Ammon's horn (tissue), 1 donor: Measurements from ENCODE around the gene IER2.

Experiments used
- DNase-seq: peaks from one replicate; pipeline ENCODE4 v3.0.0-alpha.2; 2016; ENCODE audit warnings: low spot score

The IER2 gene

GRCh38 chr19:13150187-13150930 is at the start of gene IER2, which contains the start of gene STX10:
IER2 (plus strand) TSS chr19:13150411; CDS start chr19:13153187, 2,776 bp downstream.
STX10 (minus strand) TSS chr19:13150375; CDS start chr19:13150173, 202 bp downstream.
- peak; percentile 97 for DNase-seq

DNA sequence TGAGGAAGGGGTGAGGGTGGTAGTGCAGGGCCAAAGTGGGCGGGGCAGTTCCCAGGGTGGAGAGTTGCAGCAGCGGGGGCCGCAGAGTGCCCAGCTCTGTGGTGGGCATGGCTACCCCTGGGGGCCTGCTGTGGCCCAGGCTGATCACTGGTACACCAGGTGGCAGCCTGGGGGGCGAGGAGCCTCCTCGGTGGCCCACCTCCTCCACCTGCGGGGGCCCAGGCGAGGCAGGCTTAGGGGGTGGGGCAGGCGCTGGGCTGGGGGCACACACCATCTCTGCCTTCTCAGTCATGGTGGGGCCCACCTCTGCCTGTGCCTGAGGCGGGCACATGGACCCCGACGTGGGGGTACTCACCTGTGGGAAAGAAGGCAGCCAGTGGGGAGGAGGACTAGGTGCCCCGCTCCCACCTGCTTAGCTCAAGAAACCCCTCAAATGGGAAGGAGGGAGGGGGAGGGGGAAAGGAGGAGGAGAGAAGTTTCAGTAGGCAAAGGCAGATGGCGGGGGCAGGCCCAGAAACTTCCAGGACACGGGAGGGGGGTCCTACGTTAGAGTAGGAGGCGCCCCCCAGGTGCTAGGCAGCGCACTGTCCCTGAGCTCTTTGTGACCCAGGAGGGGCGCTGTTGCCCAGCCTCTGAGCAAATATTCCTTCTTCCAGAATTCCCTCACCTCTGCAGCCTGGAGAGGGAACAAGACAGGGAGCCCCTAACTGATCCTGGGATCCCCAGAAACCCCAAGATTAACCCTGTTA is 49.2 kb upstream of the IER2 start:
- no peak for DNase-seq

- no peak for DNase-seq
These were observed 48.4 kb upstream of the IER2 start for GRCh38 chr19:13101590-13102415.

DNA sequence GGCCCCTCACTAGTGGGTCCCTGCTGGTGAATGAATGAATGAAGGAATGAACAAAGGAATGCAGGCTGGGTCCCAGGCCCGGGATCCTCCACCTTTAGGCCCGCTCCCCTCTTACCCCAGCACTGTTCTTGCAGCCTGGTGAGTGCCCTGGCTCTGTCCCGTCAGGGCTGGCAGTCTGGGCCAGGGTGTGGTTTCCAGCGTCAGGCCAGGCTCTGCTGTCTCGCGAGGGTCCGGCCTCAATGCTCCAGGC is 47.9 kb upstream of the IER2 start:
- DNase-seq = no peak

- no peak for DNase-seq
These were observed 47.3 kb upstream of the IER2 start, which contains the start of gene LYL1 for GRCh38 chr19:13102666-13103580. LYL1 (minus strand) TSS chr19:13102858; CDS start chr19:13101171, 1,687 bp downstream.

GRCh38 chr19:13103581-13104359 is 46.4 kb upstream of the IER2 start:
- DNase-seq = no peak

DNA sequence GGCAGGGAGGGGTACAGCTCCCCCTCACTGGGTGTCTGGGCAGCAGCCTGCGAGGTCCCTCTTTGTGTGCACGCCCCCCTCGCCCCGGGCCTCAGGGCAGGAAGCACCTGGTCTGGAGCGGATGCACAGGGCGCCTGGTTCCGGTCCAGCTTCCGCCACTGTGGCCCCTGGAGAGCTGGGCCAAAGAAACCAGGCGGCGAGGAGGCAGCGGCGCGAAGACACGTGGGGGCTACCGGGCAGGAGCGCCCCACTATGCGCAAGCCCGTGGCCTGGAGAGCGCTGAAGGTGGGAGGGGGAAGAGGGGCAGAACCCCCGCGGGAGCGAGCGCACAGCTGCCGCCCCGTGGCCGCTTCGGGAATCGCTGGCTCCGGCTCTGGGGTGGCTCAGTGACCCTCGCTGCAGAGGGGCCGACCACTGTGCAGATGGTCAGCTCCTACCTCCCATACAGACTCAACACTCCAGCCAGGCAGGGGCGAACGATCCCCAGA is 45.8 kb upstream of the IER2 start:
- peak; percentile 71 for DNase-seq

- no peak for DNase-seq
These were observed 45.1 kb upstream of the IER2 start for GRCh38 chr19:13104848-13105711.

GRCh38 chr19:13109361-13110098 is 40.7 kb upstream of the IER2 start:
- DNase-seq = no peak

- DNase-seq = no peak
These were observed 40.1 kb upstream of the IER2 start for GRCh38 chr19:13110099-13110610.

GRCh38 chr19:13112555-13112954 is 37.7 kb upstream of the IER2 start:
- DNase-seq = no peak

GRCh38 chr19:13115936-13116281 is 34.3 kb upstream of the IER2 start:
- DNase-seq = no peak

- DNase-seq = peak; percentile 92
These were observed 33.7 kb upstream of the IER2 start, which contains the start of gene TRMT1 for GRCh38 chr19:13116282-13117175. TRMT1 (minus strand) TSS chr19:13116740; CDS start chr19:13116399, 341 bp downstream.

- no peak for DNase-seq
These were observed 32.9 kb upstream of the IER2 start for GRCh38 chr19:13117176-13117771.

- DNase-seq = peak; percentile 92
These were observed 32.3 kb upstream of the IER2 start, which contains the start of gene NACC1 for GRCh38 chr19:13117772-13118423. NACC1 (plus strand) TSS chr19:13118264; CDS start chr19:13135208, 16,944 bp downstream.

DNA sequence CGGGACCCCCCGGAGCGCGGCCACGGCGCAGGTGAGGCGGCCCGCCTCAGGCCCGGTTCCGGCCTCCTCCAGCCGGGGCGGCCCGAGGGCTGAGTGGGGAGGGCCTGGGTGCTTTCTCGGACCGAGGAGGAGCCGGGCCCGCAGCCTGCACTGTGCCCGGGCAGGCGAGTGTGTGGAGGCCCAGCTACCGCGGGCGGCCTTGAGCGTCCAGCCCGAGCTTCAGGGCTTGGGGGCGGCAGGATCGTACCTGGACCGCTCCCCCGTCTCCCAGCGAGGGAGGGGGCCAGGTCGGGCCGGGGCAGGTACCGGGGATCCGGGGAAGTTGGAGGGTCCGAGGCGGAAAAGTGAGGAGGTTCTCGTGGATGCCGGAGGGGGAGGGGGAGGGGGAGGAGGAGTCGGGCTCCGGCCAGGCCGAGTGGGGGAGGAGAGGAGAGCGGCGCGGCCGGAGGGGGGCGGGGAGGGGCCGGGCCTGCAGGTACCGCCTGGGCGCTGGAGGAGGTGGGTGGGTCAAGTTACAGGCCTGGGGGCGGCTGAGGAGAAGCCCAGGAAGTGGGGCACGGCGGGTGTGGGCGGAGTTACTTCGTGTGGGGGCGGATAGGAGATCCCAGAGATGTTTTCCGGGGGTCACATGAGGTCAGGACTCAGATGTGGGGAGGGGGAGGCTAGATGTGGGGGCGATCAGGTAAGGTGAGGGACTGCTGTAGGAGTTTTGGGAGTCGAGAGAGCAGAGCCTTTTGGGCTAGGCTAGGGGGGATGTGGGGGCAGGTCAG is 31.6 kb upstream of the IER2 start:
- DNase-seq = no peak
